HTERT RPE-1 (cell line): ENCODE measurements around the gene PEX7.
"Not testable (repeated sequence)": the region's sequence is repeated elsewhere in the genome, so short reads cannot be mapped to it uniquely, and the experiment has no call there.

Experiments
- in situ Hi-C: fragments of 300-500 bp; cut with MboI; formaldehyde crosslinking; loops from 4 replicates; pipeline ENCODE4 v1.14.3; 2020; ENCODE audit warnings: low sequenced_read_pairs

Gene PEX7, protein sequence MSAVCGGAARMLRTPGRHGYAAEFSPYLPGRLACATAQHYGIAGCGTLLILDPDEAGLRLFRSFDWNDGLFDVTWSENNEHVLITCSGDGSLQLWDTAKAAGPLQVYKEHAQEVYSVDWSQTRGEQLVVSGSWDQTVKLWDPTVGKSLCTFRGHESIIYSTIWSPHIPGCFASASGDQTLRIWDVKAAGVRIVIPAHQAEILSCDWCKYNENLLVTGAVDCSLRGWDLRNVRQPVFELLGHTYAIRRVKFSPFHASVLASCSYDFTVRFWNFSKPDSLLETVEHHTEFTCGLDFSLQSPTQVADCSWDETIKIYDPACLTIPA

DNA sequence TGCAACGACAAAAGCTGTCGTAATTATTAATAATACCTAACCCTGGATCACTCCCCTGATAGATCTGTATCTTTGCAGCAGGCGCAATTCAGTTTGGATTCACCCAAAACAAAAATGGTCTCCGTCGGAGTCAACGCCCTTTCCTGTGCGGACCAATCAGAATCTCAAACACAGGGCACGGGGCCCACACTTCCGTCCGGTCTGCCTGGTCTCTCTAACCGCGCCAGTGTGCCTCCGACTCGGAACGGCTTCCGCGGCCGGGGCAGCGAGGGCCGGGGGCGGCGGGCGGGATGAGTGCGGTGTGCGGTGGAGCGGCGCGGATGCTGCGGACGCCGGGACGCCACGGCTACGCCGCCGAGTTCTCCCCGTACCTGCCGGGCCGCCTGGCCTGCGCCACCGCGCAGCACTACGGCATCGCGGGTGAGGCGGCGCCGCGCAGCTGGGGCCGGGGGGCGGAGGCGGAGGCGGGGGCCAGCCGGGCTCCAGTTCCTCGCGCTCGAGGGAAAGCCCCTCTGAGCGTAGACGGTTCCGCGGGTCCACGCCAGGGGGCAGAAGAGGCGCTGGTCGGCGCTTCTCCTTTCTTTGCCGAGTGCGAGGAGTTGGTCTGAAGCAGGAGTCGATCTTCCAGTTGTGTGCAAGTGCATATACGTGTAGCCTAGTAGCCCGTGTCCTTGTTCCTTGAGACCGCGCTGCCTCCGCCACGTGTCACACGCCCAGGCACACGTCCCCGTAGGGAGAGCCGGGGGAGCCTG, at the start of gene PEX7:
PEX7 (plus strand) TSS at position 217 of the 752 bp plus-strand sequence; CDS start at position 291, 74 bp downstream.
- in situ Hi-C loops: no loop called here

DNA sequence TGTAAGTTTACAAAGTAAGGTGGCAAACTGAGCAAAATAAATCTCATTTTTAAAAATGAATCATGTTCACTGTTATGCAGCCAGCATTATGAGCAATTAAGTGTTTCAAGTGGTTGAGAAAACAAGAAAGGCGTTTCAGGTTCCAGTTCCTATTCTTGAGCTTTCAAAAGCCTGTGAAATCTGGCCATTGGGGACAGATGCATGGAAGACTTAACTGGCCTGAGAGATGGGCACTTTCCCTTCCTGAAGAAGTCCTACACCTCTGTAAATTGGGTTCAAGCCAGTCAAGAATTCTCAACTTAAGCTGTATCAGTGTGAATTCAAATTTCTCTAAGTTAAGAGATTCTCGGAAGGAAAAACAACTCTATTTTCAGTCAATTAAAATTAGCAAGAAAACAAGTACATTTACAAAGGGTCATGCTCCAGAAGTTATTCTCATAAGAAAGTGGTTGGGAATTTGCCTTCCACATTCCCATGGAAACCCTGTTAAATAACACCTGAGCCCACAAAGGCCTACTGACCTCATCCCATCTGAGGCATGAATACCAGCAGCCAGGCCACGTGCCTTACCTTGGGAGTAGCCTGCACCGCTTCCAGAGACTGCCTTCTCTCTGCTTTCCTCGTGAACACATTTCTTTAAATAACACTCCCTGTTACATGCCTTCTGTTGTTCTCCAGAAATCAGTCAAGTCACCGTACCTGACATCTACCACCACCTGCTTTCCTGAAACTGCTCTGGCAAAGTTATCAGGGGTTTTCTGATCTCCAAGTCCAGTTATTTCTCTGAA, 49.5 kb upstream of the PEX7 start:
- in situ Hi-C loops: no loop called here

DNA sequence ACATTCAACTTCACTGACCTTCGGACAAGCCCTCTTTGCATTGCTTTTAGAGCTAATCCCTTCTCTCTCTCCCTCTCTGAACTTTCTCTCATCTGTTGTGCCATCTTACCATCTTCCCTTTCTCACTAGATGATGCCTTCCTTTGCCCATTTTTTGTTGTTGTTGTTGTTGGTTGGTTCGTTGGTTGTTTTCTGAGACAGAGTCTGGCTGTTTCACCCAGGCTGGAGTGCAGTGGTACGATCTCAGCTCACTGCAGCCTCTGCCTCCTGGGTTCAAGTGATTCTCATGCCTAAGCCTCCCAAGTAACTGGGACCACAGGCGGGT, 49.0 kb upstream of the PEX7 start:
- in situ Hi-C loops: no loop called here

DNA sequence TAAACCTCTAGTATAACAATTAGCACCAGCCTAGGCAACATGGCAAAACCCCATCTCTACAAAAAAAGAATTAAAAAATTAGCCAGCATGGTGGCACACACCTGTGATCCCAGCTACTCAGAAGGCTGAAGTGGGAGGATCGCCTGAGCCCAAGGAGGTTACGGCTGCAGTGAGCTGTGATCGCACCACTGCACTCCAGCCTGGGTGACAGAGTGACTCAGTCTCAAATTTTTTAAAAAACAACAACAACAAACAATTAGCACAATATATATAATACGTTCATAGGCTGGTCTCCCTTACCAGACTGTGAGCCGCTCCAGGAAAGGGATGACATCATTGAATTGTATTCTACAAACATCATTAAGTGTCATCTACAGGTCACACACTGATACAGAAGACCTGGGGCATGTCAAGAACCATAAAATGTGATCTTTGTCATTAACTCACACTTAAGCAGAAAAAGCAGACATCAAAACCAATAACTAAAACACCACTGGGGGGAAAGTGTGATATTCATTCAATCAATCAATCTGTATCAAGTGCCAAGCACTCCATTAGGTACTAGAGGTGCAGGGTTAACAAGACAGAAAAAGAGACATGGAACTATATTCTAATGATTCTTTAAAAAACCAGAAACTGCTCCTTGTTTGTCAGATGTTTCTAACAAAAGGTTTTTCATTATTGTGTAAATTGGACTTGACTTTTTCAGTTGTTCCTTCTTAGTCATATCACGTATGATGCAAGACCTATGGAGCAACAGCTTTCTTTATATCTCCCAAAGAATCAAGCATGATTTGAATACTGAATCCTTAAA, 48.0 kb upstream of the PEX7 start:
- in situ Hi-C loops: no loop called here

DNA sequence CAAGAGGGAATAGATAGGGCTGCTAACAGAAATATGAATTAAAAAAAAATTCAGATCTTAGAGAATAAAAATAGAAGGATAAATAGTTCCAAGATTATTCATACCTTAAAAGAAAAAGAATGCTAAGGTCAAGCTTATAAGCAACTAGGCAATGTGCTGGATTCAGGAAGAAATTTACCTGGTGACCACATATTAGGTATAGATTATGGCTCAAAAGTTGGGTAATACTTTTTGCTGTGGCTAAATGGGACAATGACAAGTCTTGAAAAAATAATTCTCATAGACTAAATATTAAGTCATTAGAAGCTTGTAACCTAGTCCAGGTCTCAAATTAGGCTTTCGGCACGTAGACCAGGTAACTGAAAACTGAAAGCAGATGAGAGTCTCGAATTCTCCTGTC, 47.3 kb upstream of the PEX7 start:
- in situ Hi-C loops: no loop called here

DNA sequence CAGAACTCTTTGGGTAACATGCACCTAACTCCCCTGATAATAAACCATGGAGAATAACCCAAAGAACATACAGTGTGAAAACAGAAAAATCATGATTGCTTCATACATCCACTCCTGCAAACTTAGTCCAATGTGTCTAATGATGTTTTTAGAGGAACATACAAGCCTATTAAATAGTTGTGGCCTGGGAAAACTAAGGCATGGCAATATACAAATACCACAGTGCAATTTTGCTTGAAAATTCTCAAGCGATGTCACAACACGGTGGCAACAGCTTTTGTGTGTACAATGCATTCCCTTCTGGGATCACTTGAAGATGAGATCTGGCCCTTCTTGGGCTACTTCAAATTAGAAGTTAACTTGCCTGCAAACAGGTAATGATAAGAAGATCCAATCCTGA, 46.8 kb upstream of the PEX7 start:
- in situ Hi-C loops: no loop called here

DNA sequence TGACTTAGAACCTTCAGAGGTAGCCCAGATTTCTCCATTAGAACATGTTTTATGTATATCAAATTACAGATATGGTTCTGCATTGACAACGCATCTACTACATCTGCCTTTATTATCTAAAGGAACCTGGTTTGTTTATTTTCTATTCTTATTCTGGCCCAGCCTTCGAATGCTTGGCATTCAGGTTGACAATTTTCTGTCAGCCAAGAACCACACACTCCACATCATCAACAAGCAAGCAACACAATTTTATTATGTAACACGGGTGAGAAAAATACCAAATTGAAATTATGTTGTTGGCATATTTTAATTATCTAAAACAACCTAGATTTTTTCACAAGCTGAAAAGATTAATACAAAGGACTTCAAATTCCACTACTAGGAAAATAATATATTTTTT, 44.7 kb upstream of the PEX7 start:
- in situ Hi-C loops: no loop called here

DNA sequence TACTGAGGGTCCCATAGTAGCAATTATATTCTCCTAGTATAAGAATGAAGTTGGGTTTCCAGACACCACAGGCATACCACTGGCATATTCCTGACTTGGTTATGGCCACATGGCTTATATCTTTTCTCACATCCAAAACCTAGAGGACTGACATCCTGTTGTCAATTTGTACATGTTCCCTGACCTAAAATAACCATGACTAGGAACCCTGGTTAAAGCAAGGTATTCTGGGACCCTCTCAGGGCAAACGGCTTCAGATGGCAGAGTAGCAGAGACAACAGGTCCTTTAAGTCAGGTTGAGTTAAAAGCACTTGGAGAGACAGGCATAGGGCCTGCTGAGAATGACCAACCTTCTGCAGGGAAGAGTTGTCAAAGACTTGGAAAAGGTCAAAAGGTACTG, 42.7 kb upstream of the PEX7 start:
- in situ Hi-C loops: no loop called here

DNA sequence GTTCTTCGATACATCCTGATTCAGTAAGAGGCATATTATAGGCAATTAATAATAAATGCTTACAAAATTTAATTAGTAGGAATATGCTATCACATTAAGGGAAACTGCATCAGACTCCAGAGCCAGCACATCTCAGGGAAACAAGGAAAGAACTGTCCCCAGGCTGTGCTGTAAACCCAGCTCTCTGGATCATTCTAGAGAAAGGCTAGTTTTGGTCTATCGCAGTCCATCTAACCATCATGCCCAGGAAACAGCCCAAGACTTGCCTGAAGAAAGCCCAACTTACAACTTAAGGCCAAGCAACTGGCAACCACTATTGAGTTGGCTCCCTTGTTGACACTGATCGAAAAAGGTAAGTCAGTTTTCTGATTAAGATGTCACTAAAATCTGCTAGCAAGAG, 41.4 kb upstream of the PEX7 start:
- in situ Hi-C loops: no loop called here

DNA sequence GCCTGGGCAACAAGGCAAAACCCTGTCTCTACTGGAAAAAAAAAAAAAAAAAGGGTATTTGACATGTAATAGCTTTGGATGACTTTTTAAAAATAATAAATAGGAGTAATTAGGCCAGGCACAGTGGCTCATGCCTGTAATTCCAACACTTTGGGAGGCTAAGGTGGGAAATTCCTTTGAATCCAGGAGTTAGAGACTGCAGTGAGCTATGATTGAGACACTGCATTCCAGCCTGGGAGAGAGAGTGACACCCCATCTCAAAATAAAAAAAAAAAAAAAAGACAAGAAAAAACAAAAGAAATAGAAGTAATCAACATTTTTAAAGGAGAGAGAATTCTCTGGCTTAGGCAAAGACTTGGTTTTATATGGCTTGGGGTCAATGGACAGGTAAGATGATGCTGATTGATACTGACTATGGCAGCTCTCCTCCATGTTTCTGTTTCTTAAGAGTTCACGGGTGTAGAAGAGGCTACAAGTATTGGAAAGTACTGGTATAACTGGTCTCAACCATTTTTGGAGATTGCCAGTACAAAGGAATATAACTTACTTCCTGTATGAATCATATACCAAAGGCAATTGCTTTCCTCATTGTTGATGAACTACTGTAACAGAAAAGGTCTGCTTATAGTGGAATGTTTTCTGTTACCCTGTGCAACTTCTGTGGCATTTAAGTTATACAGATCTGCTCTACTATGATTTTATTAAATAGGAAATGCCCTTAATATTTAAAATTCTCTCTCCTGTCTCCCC, 40.2 kb upstream of the PEX7 start:
- in situ Hi-C loops: no loop called here

DNA sequence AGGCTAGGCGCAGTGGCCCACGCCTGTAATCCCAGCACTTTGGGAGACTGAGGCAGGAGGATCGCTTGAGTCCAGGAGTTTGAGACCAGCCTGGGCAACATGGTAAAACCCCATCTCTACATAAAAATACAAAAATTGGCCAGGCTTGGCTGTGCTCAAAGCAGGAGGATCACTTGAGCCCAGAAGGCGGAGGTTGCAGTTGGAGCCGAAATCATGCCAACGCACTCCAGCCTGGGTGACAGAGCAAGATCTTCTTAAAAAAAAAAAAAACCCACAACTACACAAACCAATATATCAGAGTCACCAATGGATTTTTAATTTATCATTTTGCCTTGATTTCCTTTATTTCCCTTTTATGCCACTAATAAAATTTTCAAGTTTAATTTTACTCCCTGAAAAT, 39.4 kb upstream of the PEX7 start:
- in situ Hi-C loops: no loop called here

DNA sequence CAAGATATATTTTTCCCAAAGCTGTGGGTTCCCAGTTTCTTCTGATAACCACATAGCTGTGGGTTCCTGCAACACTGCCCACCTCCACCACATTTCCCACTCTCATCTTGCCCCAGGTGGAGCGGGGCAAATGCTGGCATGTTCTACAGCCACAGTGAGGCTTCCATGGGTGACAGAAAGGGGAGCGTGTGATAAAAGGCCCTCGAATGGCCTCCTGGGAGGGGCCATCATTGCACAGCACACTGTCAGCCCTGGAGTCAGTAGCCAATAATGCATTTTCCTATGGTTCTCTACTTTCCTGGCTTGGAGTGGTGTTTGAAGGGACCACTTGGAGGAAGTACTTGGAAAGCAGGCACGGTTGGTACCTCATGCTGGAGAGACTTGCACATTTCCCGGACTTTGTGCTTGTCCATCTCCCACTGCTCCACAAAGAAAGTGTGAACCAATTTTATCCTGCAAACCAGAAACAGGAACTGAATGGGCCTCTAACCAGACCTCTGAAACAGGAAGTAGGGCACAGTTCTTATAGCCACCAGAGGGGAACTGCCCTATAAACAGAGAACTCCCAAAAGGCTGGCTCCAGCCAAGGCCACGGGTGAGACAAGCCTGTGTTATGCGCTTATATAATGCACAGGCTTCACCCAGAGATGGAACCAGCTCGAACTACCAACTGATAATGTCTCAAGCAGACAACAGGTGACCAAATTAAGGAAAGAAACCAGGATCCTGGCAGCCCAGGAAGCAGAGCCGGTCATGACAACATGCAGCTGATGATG, 38.7 kb upstream of the PEX7 start:
- in situ Hi-C loops: no loop called here

DNA sequence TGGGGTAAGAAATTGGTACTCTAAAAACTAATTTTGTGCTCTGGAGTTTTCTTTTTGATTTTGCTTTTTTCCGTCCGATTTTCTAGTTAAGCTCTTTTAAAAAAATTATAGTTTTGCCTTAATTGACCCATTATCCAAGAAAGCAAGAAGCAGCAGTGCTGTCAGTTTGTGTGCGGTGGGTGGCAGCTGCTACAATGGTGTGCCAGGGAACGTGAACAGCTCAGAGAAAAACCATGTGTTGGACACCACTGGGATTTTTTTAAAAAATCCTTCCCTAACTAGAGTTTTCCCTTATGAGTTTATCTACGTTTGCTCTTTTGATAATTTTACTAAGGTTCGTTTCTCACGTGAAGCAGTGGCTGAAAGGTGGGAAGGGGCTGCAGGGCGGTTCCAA, 38.1 kb upstream of the PEX7 start:
- in situ Hi-C loops: no loop called here

DNA sequence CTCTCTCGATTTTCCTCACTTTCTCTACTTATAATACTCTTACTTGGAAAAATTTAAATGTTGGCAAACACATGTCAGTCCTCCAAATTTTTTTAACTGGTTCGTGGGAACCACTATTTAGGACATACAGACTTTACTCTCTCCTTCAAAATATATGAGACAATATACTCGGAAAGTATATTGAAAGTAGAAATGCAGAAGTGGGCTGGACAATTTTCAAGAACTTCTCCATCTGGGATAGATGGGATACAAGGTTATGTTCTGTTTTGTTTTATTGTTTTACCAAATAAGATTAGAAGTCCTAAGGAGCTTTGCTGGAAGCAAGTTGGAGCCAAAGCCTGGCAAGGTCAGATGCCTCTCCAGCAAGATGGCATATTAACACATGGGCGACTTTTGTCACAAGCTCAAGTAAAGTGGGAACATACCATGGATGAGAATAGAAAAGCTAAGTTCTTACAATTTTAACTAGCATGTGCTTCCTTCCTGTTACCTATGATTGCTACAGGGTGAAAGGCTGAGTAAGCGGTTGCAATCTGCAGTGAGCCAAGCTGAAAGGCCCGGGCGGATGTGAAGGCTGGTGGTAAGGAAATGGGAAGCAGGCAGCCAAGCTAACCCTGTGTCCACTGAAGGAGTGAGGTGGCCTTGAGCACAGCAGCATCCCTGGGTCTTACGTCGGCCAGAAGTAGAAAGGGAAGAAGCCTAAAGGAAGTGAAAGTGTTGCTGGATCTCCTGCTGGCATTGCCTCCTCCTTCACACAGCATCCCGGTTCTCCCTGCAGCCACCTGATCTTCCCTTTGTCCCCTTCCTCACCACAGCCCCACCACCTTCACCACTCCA, 37.3 kb upstream of the PEX7 start:
- in situ Hi-C loops: no loop called here

DNA sequence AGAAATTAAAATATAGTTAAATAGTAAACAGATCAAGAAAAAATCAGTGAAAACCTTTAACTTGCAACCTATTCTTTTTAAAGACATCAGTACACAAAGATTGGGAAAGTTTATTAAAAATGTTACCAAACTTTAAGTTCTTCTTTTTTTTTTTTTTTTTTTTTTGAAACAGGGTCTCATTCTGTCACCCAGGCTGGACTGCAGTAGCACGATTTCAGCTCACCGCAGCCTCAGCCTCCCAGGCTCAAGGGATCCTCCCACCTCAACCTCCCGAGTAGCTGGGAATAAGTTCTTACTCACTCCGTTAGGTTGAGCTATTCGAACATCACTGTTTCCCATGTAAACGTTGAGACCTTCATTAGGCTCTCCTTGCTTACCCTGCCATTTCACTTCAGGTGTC, 35.7 kb upstream of the PEX7 start:
- in situ Hi-C loops: no loop called here

DNA sequence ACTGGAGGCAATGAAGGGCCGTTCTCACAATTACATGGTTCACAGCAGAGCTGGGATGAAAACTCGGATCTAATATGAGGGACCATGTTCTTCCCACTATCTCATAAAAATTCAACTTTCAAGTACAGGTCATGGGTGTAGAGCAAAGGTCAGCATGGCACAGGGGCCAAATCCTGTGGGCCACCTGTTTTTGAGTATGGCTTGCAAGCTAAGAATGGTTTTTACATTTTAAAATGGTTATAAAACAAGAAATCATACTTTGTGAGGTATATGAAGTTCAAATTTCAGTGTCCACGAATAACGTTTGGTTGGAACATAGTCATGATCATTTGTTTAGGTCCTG, 34.7 kb upstream of the PEX7 start:
- in situ Hi-C loops: no loop called here

DNA sequence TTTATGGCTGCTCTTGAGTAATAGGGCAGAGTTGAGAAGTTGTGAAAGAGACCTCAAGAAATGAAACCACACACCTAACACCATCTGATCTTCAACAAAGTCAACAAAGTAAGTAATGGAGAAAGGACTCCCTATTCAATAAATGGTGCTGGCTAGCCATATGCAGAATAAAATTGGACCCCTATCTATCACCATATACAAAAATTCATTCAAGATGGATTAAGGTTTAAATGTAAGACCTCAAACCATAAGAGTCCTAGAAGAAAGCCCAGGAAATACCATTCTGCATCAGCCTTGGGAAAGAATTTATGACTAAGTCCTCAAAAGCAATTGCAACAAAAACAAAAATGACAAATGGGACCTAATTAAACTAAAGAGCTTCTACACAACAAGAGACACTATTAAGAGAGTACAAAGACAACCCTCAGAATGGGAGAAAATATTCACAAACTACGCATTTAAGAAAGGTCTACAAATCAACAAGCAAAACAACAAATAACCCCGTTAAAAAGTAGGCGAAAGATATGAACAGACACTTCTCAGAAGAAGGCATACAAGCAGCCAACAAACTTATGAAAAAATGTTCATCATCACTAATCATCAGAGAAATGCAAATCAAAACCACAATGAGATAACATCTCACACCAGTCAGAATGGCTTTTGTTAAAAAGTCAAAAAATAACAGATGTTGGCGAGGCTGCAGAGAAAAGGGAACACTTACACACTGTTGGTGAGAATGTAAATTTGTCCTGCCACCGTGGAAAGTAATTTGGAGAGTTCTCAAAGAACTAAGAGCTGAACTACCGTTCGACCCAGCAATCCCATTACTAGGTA, 34.1 kb upstream of the PEX7 start:
- in situ Hi-C loops: no loop called here

DNA sequence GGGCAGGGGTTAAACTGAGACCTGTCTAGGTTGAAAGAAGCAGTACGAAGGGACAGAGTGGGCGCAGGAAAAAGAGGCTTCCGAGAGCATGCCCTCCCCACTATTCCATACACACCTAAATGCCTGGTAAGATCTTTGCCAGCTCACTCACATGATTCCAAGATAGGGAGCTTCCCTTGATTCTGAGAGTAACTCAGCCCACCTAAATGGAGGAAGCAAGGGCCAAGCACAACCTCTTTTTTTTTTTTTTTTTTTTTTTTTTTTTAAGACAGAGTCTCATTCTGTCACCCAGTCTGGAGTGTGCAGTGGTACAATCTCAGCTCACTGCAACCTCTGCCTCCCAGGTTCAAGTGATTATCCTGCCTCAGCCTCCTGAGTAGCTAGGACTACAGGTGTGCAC, 33.0 kb upstream of the PEX7 start:
- in situ Hi-C loops: not testable (repeated sequence)
